GM18508 (cell line): ENCODE data around the gene PGM2.
A peak's percentile ranks its signal among the peaks of the same experiment; 100 is the strongest.

ENCODE experiments used
- ATAC-seq: cut with Tn5 transposase; IDR thresholded peaks from one replicate; pipeline ENCODE4 v1.9.1; 2021; ENCODE audit warnings: moderate number of reproducible peaks; ENCODE audit not compliant: insufficient read depth, unreplicated experiment

Gene PGM2

GRCh38 chr4:37858112-37858511 is 31.6 kb downstream of the PGM2 start:
- ATAC-seq: no peak

GRCh38 chr4:37858872-37859271 is 32.4 kb downstream of the PGM2 start:
- ATAC-seq: no peak

GRCh38 chr4:37860266-37860665 is 33.8 kb downstream of the PGM2 start:
- no peak for ATAC-seq

- ATAC-seq: no peak
Measured at GRCh38 chr4:37862961-37863360, 36.5 kb downstream of the PGM2 start.

- no peak for ATAC-seq
Measured at GRCh38 chr4:37864786-37865185, 38.3 kb downstream of the PGM2 start.

- ATAC-seq: no peak
Measured at GRCh38 chr4:37865450-37865849, 39.0 kb downstream of the PGM2 start.

GRCh38 chr4:37867102-37867501 is 40.6 kb downstream of the PGM2 start:
- ATAC-seq: no peak

GRCh38 chr4:37868238-37868637 is 41.8 kb downstream of the PGM2 start:
- ATAC-seq: no peak

GRCh38 chr4:37872310-37872988 is 46.0 kb downstream of the PGM2 start:
- no peak for ATAC-seq

- ATAC-seq: no peak
Measured at GRCh38 chr4:37873386-37873785, 46.9 kb downstream of the PGM2 start.

GRCh38 chr4:37876156-37876555 is 49.7 kb downstream of the PGM2 start:
- ATAC-seq: no peak

- ATAC-seq: no peak
Measured at GRCh38 chr4:37879365-37879764, 52.9 kb downstream of the PGM2 start.

GRCh38 chr4:37881811-37882210 is 55.3 kb downstream of the PGM2 start:
- no peak for ATAC-seq

- ATAC-seq: no peak
Measured at GRCh38 chr4:37882665-37883296, 56.3 kb downstream of the PGM2 start.

GRCh38 chr4:37884855-37885487 is 58.5 kb downstream of the PGM2 start:
- no peak for ATAC-seq

- ATAC-seq: no peak
Measured at GRCh38 chr4:37885496-37885895, 59.0 kb downstream of the PGM2 start.

GRCh38 chr4:37889849-37890800 is 63.6 kb downstream of the PGM2 start:
- ATAC-seq: no peak

- no peak for ATAC-seq
Measured at GRCh38 chr4:37890801-37891259, 64.3 kb downstream of the PGM2 start, which contains the start of gene TBC1D1. TSS of gene TBC1D1 (plus strand) at chr4:37891084. CDS start at chr4:37902096, 11,012 bp downstream.

GRCh38 chr4:37891260-37892159 is 65.0 kb downstream of the PGM2 start:
- ATAC-seq: peak; percentile 77
